Calu3 (cell line): ENCODE data around the gene SBF2. TPM values are rescaled to one million over a fixed set of nuclear protein-coding genes. Genes with fewer than 3 reads are reported as not detected.

Experiments
- BruUV-seq: library from RNA; stranded (reverse); fragments of 400-500 nt; replicated peaks from 2 replicates; lab custom pipeline; 2021; lab: Mats Ljungman, UMichigan
- CTCF ChIA-PET: fragments of 300-600 bp; sonication (Branson Sonifier 250); formaldehyde crosslinking; loops from one replicate; lab custom pipeline; 2022; ENCODE audit warnings: antibody characterized with exemption; lab: Charles Lee
- DNase-seq: peaks from one replicate; pipeline ENCODE4 v3.0.0; 2022
- H3K27ac Mint-ChIP-seq: one replicate; pipeline ENCODE4 v1.8.0; 2022; ENCODE audit warnings: mixed read lengths; ENCODE audit not compliant: unreplicated experiment
- H3K27me3 Mint-ChIP-seq: one replicate; pipeline ENCODE4 v1.8.0; 2022; ENCODE audit warnings: mixed read lengths; ENCODE audit not compliant: unreplicated experiment
- H3K36me3 Mint-ChIP-seq: one replicate; pipeline ENCODE4 v1.8.0; 2022; ENCODE audit warnings: mild to moderate bottlenecking, moderate library complexity, mixed read lengths; ENCODE audit not compliant: insufficient read depth, unreplicated experiment
- H3K4me1 Mint-ChIP-seq: one replicate; pipeline ENCODE4 v1.8.0; 2022; ENCODE audit warnings: mild to moderate bottlenecking, low read depth, mixed read lengths; ENCODE audit not compliant: unreplicated experiment
- H3K4me3 Mint-ChIP-seq: one replicate; pipeline ENCODE4 v1.8.0; 2022; ENCODE audit warnings: mild to moderate bottlenecking, low read depth, moderate library complexity, mixed read lengths; ENCODE audit not compliant: unreplicated experiment
- H3K9me3 Mint-ChIP-seq: one replicate; pipeline ENCODE4 v1.8.0; 2022; ENCODE audit warnings: low read depth, mixed read lengths; ENCODE audit not compliant: unreplicated experiment
- CTCF ChIP-seq: fragments of 200-600 bp; IDR thresholded peaks from one replicate; pipeline ENCODE4 v1.8.0; 2022; ENCODE audit warnings: antibody characterized with exemption; ENCODE audit not compliant: unreplicated experiment
- intact Hi-C: fragments of 100-400 bp; cut with micrococcal nuclease; formaldehyde crosslinking; loops from one replicate; pipeline ENCODE4 v1.10.0; 2022; ENCODE audit not compliant: unreplicated experiment
- total RNA-seq: library from RNA; stranded (reverse); gene quantifications from 2 replicates; pipeline ENCODE4 v1.2.3, GENCODE V29; 2022

The SBF2 gene
- total RNA-seq, 1 experiment from 2014 or later: 39.0 TPM

- Mint-ChIP-seq H3K27me3 (no peaks in the 10 kb centered on the region), H3K9me3 (no peaks in the 10 kb centered on the region), H3K36me3 (peaks cover 11% of the 10 kb centered on the region), H3K27ac (no peak overlapping the region), H3K4me1 (peaks cover 11% of the 10 kb centered on the region), H3K4me3 (no peak overlapping the region)
- CTCF ChIA-PET: no interaction called here
- DNase-seq: no peak
- no TSS peak for BruUV-seq
- no peak for TF ChIP-seq CTCF
- intact Hi-C loops: no loop called here
Observed at GRCh38 chr11:10289765-10290380, 4.1 kb downstream of the SBF2 start.

DNA sequence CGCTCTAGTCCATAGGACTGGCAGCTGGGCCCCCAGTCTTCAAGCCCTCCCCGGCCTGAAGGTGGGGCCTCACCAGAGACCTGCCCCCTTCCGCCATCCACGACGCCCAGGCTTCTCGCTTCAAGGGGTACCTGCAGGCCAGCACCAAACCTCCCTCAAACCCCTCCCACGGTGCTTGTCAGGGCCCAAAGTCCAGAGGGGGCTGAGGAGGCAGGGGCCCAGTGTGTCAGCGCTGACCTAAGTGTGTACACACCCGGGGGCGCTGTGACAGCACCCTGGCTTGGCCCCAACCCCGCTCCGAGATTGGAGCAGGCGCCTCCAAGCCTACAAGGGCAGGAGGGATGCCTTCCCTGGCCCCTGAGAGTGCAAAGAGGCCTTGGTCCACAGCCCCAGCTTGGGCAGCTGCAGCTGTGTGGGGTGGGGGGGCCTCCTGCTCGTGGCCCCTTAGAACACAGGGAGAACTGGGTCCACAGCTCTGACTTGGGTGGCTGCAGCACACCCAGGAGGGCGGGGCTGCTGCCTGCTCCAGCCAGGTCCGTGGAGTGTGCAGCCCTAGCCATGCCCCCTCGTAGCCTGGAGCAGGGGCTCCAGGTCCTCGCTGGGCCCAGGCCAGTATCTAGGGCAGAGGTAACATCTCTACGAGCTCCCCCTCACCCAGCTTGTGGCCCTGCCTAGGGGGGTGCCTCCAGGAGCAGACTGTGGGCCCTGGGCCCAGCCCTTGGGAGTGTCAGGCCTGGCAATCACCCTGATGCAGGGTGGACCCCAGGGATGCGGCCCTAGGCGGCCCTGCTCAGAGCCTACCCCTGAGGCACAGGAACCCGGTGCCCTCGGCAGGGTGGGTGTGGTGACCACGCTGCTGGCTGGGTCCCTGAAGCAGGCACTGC is 4.9 kb downstream of the SBF2 start:
- CTCF ChIA-PET: interaction anchor here (1.0 to 1.2 kb wide), 2 partner anchors 16 to 18 kb away, joined by 3 read pairs; partner anchors contain the start of gene ADM
- peaks cover 4% of the 10 kb centered on the region for H3K36me3 Mint-ChIP-seq
- no peak for DNase-seq
- intact Hi-C loops: no loop called here
- no peaks in the 10 kb centered on the region for H3K9me3 Mint-ChIP-seq
- H3K4me1 Mint-ChIP-seq: peaks cover 12% of the 10 kb centered on the region
- no peak for TF ChIP-seq CTCF
- H3K27ac Mint-ChIP-seq: no peak overlapping the region
- H3K4me3 Mint-ChIP-seq: no peak overlapping the region
- no peaks in the 10 kb centered on the region for H3K27me3 Mint-ChIP-seq
- BruUV-seq: no TSS peak

- CTCF ChIA-PET: interaction anchor here (0.6 to 1.2 kb wide), 3 partner anchors 11 to 19 kb away, joined by 3 read pairs; partner anchors contain the start of gene ADM
- H3K27me3 Mint-ChIP-seq: no peaks in the 10 kb centered on the region
- H3K4me3 Mint-ChIP-seq: no peak overlapping the region
- intact Hi-C loops: no loop called here
- no peak for TF ChIP-seq CTCF
- DNase-seq: no peak
- peaks cover 12% of the 10 kb centered on the region for H3K4me1 Mint-ChIP-seq
- H3K27ac Mint-ChIP-seq: no peak overlapping the region
- no peaks in the 10 kb centered on the region for H3K9me3 Mint-ChIP-seq
- no TSS peak for BruUV-seq
- no peaks in the 10 kb centered on the region for H3K36me3 Mint-ChIP-seq
Observed at GRCh38 chr11:10287766-10288715, 6.0 kb downstream of the SBF2 start.

- H3K9me3 Mint-ChIP-seq: no peaks in the 10 kb centered on the region
- H3K27ac Mint-ChIP-seq: no peak overlapping the region
- CTCF ChIA-PET: no interaction called here
- no peaks in the 10 kb centered on the region for H3K36me3 Mint-ChIP-seq
- H3K4me1 Mint-ChIP-seq: peaks cover 12% of the 10 kb centered on the region
- no TSS peak for BruUV-seq
- H3K4me3 Mint-ChIP-seq: no peak overlapping the region
- no peaks in the 10 kb centered on the region for H3K27me3 Mint-ChIP-seq
- no peak for TF ChIP-seq CTCF
- intact Hi-C loops: no loop called here
- no peak for DNase-seq
Observed at GRCh38 chr11:10287140-10287539, 6.9 kb downstream of the SBF2 start.
